ENCODE data around the gene HTT-AS.
"Not testable (repeated sequence)": the region's sequence is repeated elsewhere in the genome, so short reads cannot be mapped to it uniquely, and the experiment has no call there.

Gene HTT-AS

DNA sequence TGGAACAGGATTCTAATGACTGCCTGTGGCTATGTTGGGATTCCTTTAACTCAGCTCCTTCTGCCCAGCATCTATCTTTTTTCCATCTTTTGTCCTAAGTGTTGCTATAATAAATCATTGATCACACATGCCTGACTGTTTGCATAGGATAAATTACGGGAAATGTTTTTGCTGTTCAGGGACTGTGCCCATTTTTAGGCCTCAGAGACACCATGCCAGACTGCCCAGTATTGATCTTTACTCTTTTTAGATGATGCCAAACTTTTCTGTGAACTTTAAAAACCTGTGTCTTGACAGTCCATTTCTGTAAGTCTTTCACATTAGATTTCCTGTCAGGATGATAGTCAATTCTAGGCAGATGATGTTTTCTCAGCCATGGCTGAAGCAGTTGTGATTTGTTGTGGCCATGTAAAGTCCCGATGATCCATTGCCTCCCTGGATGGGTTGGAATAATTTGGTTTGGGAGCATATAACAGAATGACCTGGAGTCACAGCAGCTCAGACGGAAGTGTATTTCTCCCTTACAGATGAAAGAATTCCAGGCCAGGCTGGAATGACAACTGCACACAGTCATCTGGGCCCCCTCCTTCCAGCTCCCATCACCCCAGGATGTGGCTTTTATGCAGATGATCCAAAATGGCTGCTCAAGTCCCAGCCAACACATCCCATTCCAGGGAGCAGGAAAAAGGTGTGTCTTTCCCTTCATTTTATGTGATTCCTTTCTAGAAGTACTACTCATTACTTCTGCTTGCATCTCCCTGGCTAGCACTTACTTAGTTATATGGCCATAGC lies 3.4 kb downstream of the HTT-AS start:
- H3K27ac ChIP-seq (ENCODE audit: low read depth, low read length), result no peak overlapping the region
- no peak overlapping the region for H3K4me3 ChIP-seq (ENCODE audit: low read depth, low read length)
- H3K9ac ChIP-seq (ENCODE audit: low read length), result no peak overlapping the region
- no peaks in the 10 kb centered on the region for H3K9me3 ChIP-seq (ENCODE audit: control insufficient read depth, insufficient read depth, low read depth, low read length)
- H3K27me3 ChIP-seq (ENCODE audit: control insufficient read depth, insufficient read depth, low read length), result peaks cover 4% of the 10 kb centered on the region; the same call in 1 of the 2 replicates
- peaks cover 7% of the 10 kb centered on the region; the same call in 1 of the 2 replicates for H3K4me1 ChIP-seq (ENCODE audit: control insufficient read depth, insufficient read depth, low read length)
- no peaks in the 10 kb centered on the region for H3K36me3 ChIP-seq (ENCODE audit: control insufficient read depth, insufficient read depth, low read length)

DNA sequence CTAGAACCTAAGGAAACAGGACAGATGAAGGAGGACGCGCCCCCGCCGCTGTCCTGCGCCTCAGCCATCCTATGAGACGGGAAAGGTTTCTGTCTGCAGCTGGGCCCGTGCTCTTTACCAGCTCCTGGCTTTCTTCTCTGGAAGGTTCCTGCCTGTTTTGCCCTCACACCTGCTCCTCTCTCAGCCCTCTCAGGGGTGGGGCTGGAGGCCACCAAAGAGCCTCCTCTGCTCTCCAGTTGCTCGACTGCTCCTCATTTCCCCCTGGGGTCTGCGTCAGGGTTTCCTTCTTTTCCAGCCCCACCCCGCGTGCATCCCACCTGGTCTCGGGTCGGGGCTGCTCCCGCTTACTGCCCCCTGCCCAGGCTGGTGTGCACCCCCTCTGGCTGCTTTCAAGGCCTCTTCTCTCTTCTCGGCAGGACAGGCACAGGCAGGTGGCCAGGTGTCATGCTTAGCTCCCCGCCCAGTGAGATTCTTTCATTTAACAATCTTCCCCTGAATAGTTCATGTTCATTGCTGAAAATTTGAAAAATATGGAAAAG lies 4.6 kb downstream of the HTT-AS start:
- peaks cover 4% of the 10 kb centered on the region; the same call in 1 of the 2 replicates for H3K4me1 ChIP-seq (ENCODE audit: control insufficient read depth, insufficient read depth, low read length)
- peaks cover 4% of the 10 kb centered on the region; the same call in 1 of the 2 replicates for H3K27me3 ChIP-seq (ENCODE audit: control insufficient read depth, insufficient read depth, low read length)
- no peaks in the 10 kb centered on the region for H3K36me3 ChIP-seq (ENCODE audit: control insufficient read depth, insufficient read depth, low read length)
- H3K27ac ChIP-seq (ENCODE audit: low read depth, low read length), result no peak overlapping the region
- no peaks in the 10 kb centered on the region for H3K9me3 ChIP-seq (ENCODE audit: control insufficient read depth, insufficient read depth, low read depth, low read length)
- no peak overlapping the region for H3K9ac ChIP-seq (ENCODE audit: low read length)
- H3K4me3 ChIP-seq (ENCODE audit: low read depth, low read length), result no peak overlapping the region

DNA sequence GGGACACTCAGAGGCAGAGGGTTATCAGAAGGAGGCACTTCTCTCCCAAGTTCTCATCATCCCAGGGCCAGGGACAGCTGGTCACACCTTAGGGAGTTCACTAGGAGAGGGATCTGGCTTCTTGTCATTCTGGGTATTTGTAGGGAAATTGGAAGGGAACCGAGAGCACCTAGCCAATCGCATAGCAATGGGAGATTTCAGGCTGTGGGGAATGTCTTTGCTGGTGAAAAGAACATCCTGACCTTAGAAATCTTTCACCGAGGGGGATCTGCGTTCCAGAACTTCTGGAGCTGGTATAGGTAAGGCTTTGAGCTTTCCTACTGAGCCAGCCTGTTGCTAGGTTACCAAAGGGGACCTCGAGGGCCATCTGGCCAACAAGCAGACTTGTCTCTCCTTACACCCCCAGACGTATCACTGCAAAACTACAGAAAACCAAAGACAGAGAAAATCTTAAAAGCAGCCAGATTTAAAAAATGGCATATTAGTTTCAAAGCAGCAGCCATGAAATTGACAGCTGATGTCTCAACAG lies 6.8 kb downstream of the HTT-AS start:
- H3K9me3 ChIP-seq (ENCODE audit: control insufficient read depth, insufficient read depth, low read depth, low read length), result no peaks in the 10 kb centered on the region

DNA sequence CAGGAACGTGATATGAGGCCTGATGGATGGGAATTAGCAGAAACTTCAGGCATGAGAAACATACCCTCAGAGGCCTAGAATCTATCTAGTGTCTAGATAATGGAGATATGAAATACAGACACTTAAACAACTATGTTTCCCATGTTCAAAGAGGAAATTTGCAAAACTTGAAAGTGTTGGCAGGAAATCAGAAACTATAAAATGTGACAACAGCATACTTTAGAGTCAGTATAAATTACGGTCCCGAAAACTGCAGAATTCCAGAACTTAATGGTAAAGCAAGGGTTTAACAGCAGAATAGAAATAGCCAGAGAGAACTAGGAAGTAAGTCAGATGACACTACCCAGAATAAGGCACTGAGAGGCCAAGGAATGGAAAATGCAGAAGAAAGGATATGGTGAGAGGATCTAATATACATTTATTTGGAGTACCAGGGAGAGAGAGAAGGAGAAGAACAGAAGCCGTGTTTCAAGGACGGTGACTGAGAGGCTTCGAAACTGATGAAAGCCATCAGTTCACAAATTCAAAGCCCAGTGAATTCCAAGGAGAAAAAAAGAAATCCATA lies 7.4 kb downstream of the HTT-AS start:
- no peaks in the 10 kb centered on the region for H3K27me3 ChIP-seq (ENCODE audit: control insufficient read depth, insufficient read depth, low read length)

More for the DNA sequence above, 6.8 kb downstream of the HTT-AS start:
- H3K36me3 ChIP-seq (ENCODE audit: control insufficient read depth, insufficient read depth, low read length), result no peaks in the 10 kb centered on the region
- H3K4me3 ChIP-seq (ENCODE audit: low read depth, low read length), result no peak overlapping the region
- H3K27ac ChIP-seq (ENCODE audit: low read depth, low read length), result no peak overlapping the region
- no peak overlapping the region for H3K9ac ChIP-seq (ENCODE audit: low read length)
- no peaks in the 10 kb centered on the region for H3K27me3 ChIP-seq (ENCODE audit: control insufficient read depth, insufficient read depth, low read length)
- H3K4me1 ChIP-seq (ENCODE audit: control insufficient read depth, insufficient read depth, low read length), result no peaks in the 10 kb centered on the region

DNA sequence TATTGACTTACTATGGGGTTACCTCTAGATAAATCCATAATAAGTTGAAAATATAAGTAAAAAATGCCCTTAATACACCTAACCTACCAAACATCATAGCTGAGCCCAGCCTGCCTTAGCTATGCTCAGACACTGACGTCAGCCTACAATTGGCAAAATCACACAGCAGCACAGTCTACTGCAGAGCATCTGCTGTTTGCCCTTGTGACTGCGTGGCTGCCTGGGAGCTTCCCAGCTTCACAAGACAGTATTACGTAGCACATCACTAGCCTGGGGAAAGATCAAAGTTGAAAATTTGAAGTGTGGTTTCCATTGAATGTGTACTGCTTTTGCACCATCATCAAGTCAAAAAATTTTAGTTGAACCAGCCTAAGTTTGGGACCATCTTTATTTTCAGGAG lies 8.8 kb downstream of the HTT-AS start:
- no peak overlapping the region for H3K9ac ChIP-seq (ENCODE audit: low read length)
- H3K4me1 ChIP-seq (ENCODE audit: control insufficient read depth, insufficient read depth, low read length), result no peaks in the 10 kb centered on the region
- H3K4me3 ChIP-seq (ENCODE audit: low read depth, low read length), result no peak overlapping the region
- 0 out of 2 replicates have a peak, but pooled peaks cover 3% of the 10 kb centered on the region for H3K9me3 ChIP-seq (ENCODE audit: control insufficient read depth, insufficient read depth, low read depth, low read length)
- H3K36me3 ChIP-seq (ENCODE audit: control insufficient read depth, insufficient read depth, low read length), result no peaks in the 10 kb centered on the region
- H3K27ac ChIP-seq (ENCODE audit: low read depth, low read length), result no peak overlapping the region
- H3K27me3 ChIP-seq (ENCODE audit: control insufficient read depth, insufficient read depth, low read length), result no peaks in the 10 kb centered on the region

More for the DNA sequence above, 7.4 kb downstream of the HTT-AS start:
- Histone ChIP-seq H3K4me3 (ENCODE audit: low read depth, low read length) (no peak overlapping the region), H3K9me3 (ENCODE audit: control insufficient read depth, insufficient read depth, low read depth, low read length) (no peaks in the 10 kb centered on the region), H3K27ac (ENCODE audit: low read depth, low read length) (no peak overlapping the region), H3K36me3 (ENCODE audit: control insufficient read depth, insufficient read depth, low read length) (no peaks in the 10 kb centered on the region), H3K9ac (ENCODE audit: low read length) (no peak overlapping the region), H3K4me1 (ENCODE audit: control insufficient read depth, insufficient read depth, low read length) (no peaks in the 10 kb centered on the region)

DNA sequence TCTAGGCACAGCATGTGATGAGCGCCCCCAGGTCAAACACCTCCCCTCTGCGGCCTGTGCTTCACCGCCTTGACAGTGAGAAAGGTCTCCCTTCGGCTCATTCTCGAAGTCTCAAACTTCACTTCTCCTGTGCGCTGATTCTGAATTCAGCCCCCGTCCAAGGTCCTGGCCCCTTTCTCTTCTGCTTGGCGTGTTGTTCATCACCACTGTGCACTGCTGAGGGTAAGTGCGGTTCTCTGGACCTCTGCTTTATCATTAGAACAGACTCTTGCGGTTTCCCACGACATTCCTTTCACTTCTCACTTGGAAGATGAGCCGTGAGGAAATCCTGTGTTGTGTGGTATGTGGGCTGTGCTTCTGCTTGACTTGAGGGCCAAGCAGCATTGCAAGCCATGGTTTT lies 11.9 kb downstream of the HTT-AS start:
- H3K9me3 ChIP-seq (ENCODE audit: control insufficient read depth, insufficient read depth, low read depth, low read length), result 0 out of 2 replicates have a peak, but pooled peaks cover 3% of the 10 kb centered on the region

DNA sequence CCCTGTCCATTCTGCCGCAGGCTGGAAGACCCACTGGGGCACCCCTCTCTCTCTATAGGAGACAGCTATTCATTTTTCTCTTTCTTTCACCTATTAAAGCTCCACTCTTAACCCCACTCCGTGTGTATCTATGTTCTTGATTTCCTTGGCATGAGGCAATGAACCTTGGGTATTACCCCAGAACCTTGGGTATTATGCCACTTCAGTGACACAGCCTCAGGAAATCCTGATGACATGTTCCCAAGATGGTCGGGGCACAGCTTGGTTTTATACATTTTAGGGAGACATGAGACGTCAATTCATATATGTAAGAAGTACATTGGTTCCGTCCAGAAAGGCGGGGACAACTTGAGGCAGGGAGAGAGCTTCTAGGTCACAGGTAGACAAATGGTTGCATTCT lies 13.4 kb downstream of the HTT-AS start:
- Histone ChIP-seq H3K36me3 (ENCODE audit: control insufficient read depth, insufficient read depth, low read length) (no peaks in the 10 kb centered on the region), H3K9me3 (ENCODE audit: control insufficient read depth, insufficient read depth, low read depth, low read length) (peaks cover 8% of the 10 kb centered on the region), H3K27ac (ENCODE audit: low read depth, low read length) (no peak overlapping the region), H3K27me3 (ENCODE audit: control insufficient read depth, insufficient read depth, low read length) (no peaks in the 10 kb centered on the region), H3K9ac (ENCODE audit: low read length) (no peak overlapping the region), H3K4me3 (ENCODE audit: low read depth, low read length) (no peak overlapping the region), H3K4me1 (ENCODE audit: control insufficient read depth, insufficient read depth, low read length) (no peaks in the 10 kb centered on the region)

More for the DNA sequence above, 11.9 kb downstream of the HTT-AS start:
- H3K4me3 ChIP-seq (ENCODE audit: low read depth, low read length), result no peak overlapping the region
- H3K9ac ChIP-seq (ENCODE audit: low read length), result no peak overlapping the region
- H3K27ac ChIP-seq (ENCODE audit: low read depth, low read length), result no peak overlapping the region
- no peaks in the 10 kb centered on the region for H3K36me3 ChIP-seq (ENCODE audit: control insufficient read depth, insufficient read depth, low read length)
- no peaks in the 10 kb centered on the region for H3K27me3 ChIP-seq (ENCODE audit: control insufficient read depth, insufficient read depth, low read length)
- H3K4me1 ChIP-seq (ENCODE audit: control insufficient read depth, insufficient read depth, low read length), result no peaks in the 10 kb centered on the region

DNA sequence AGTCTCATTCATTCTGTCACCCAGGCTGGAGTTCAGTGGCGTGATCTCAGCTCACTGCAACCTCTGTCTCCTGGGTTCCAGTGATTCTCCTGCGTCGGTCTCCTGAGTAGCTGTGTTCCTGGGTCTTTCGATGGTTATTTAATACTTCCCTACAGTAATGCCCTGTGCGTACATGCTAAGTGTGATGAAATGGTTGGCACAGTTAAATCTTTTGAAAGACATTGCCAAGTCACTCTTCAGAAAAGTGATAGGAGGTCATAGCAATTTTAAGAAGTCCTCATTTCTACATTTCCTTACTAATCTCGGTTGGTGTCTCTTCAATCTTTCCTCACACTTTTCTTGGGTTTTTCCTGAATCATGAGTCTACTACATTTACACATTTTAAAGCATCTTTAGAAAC lies 14.4 kb downstream of the HTT-AS start:
- Histone ChIP-seq H3K27ac (ENCODE audit: low read depth, low read length) (no peak overlapping the region), H3K9me3 (ENCODE audit: control insufficient read depth, insufficient read depth, low read depth, low read length) (peaks cover 18% of the 10 kb centered on the region), H3K27me3 (ENCODE audit: control insufficient read depth, insufficient read depth, low read length) (no peaks in the 10 kb centered on the region), H3K9ac (ENCODE audit: low read length) (no peak overlapping the region), H3K36me3 (ENCODE audit: control insufficient read depth, insufficient read depth, low read length) (no peaks in the 10 kb centered on the region), H3K4me1 (ENCODE audit: control insufficient read depth, insufficient read depth, low read length) (no peaks in the 10 kb centered on the region), H3K4me3 (ENCODE audit: low read depth, low read length) (no peak overlapping the region)

DNA sequence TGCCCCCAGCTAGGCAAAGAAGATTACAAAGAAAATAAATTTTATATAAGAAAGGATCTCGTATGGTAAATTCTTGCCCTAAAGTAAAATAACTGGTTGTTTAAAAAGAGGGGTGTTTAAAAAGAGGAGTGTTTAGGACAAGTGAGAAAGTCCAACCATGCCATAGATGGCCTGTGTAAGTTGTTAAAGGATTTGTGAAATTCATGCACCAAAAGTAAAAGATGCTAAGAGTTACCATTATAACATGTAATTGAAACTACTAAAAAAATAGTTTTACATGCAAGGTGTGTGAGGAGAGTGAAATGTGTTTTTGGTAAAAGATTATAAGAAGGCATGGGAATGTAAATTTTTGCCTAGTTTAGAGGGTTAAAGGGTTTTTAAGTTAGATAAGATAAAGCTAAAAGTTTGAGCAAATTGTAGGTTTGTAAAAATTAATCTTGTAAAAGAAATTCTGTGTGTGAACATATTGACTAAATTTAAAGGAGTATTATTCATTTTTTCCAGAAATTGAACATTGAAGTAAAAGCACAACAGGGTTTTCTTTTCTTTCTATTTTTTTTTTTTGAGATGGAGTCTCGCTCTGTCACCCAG lies 20.1 kb downstream of the HTT-AS start:
- Histone ChIP-seq H3K27me3 (ENCODE audit: control insufficient read depth, insufficient read depth, low read length) (no peaks in the 10 kb centered on the region), H3K27ac (ENCODE audit: low read depth, low read length) (no peak overlapping the region), H3K9me3 (ENCODE audit: control insufficient read depth, insufficient read depth, low read depth, low read length) (peaks cover 39% of the 10 kb centered on the region), H3K4me1 (ENCODE audit: control insufficient read depth, insufficient read depth, low read length) (0 out of 2 replicates have a peak, but pooled peaks cover 4% of the 10 kb centered on the region), H3K36me3 (ENCODE audit: control insufficient read depth, insufficient read depth, low read length) (no peaks in the 10 kb centered on the region), H3K4me3 (ENCODE audit: low read depth, low read length) (no peak overlapping the region), H3K9ac (ENCODE audit: low read length) (no peak overlapping the region)

DNA sequence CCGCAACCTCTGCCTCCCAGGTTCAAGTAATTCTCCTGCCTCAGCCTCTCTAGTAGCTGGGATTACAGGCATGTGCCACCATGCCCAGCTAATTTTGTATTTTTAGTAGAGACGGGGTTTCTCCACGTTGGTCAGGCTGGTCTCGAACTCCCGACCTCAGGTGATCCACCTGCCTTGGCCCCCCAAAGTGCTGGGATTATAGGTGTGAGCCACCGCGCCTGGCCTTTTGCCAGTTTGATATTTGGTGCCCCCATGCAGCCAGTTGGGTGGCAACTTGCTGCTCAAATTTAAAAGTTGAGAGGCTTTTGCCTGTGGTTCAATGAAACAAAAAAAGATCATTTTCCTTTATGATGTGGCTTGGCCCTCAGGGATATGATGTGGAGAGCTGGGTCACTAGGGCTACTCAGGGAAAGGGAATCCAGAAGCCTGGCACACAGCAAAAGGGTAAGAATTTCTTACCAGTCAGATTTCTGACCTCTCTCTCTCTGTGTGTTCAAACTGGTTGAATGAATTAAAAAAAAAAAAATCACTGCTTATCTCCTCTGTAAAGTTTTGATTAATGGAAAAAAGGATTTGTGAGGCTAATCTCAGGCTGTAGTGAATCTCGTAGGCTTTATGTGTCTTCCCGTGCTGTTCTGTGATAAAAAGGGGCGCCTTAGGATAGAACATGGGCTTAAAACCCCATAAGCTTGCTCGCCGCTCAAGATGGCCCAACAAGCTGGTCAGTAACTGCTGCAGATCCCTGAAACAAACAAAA lies 23.0 kb downstream of the HTT-AS start:
- not testable (repeated sequence) for H3K4me1 ChIP-seq (ENCODE audit: control insufficient read depth, insufficient read depth, low read length); H3K36me3 ChIP-seq (ENCODE audit: control insufficient read depth, insufficient read depth, low read length); H3K4me3 ChIP-seq (ENCODE audit: low read depth, low read length); H3K9ac ChIP-seq (ENCODE audit: low read length); H3K27ac ChIP-seq (ENCODE audit: low read depth, low read length); H3K27me3 ChIP-seq (ENCODE audit: control insufficient read depth, insufficient read depth, low read length)
- peaks cover 38% of the 10 kb centered on the region for H3K9me3 ChIP-seq (ENCODE audit: control insufficient read depth, insufficient read depth, low read depth, low read length)
